Adrenal gland (tissue), 5 donors: ENCODE measurements around the gene NQO2.

Experiments
- CTCF ChIP-seq, 6 experiments: fragments of 450-650 bp in 4 of 6; fragments of 200-600 bp in 2 of 6; sonication (generic) in 1 of 6; IDR thresholded peaks; 1 replicate in 5 of 6; 2 replicates in 1 of 6; pipeline versions ENCODE4 v1.5.1 to v1.8.0; 2016 to 2021; ENCODE audit warnings: antibody characterized with exemption in 6 of 6, mild to moderate bottlenecking in 2 of 6, moderate library complexity in 1 of 6
- POLR2A ChIP-seq, 2 donors: fragments of 450-650 bp; IDR thresholded peaks; one replicate each; pipeline ENCODE4 v1.6.1; 2017; ENCODE audit warnings: antibody characterized with exemption in 2 of 2, mild to moderate bottlenecking in 2 of 2, moderate library complexity in 1 of 2
- donor health status: DM: no; HTN: no; CAD: no.

DNA sequence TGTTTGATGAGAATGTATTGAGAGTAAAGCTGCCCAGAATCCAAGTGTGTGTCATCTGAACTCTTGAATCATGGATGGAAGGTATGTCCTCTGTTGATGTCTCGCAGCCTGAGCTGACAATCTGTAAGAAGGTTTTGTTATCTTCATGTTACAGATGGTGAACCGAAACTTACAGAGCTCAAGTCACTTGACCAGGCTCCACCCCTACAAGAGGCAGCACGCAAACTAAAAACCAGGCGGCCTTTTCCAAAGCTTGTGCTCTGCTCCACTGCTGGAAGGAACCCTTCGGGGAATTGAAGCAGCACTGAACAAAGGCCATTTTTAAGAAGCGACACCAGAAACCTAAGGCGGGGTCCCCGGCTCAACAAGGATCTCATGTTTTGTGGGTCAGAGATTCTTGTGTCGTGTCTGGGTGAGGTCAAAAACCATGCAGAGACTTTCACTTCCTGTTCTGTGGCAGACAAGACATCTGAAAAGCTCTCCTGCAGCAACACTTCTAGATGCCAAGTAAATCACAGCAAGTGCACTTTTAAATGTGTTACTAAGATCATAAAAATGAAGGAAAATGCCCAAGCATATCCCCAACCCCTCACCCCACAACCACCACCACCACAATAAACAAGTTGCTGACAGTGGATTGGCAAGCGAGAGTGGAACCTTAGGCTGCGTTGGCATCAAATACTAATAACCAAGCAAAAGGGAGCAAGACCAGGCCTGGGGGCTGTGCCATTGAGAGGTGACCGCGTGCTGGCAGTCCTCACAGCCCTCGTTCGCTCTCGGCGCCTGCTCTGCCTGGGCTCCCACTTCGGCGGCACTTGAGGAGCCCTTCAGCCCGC, 27.3 kb downstream of the NQO2 start:
- no peak for TF ChIP-seq CTCF (IDR thresholded peaks at IDR 0.05)
- no peak for TF ChIP-seq POLR2A (IDR thresholded peaks at IDR 0.05)
